Stimulated activated CD4-positive, alpha-beta T cell treated with anti-CD3 and anti-CD28 coated beads, Interleukin-4, amount 100 ng/mL, for 48 hours (primary cell): ENCODE data around the gene TMEM132E.
A peak's percentile ranks its signal among the peaks of the same experiment; 100 is the strongest.
"Not testable (repeated sequence)": the region's sequence is repeated elsewhere in the genome, so short reads cannot be mapped to it uniquely, and the experiment has no call there.

Experiments used
- DNase-seq, 2 donors: peaks; one replicate each; pipeline ENCODE4 v3.0.0-alpha.2; 2020; ENCODE audit warnings: low read depth in 2 of 2

Gene TMEM132E, protein sequence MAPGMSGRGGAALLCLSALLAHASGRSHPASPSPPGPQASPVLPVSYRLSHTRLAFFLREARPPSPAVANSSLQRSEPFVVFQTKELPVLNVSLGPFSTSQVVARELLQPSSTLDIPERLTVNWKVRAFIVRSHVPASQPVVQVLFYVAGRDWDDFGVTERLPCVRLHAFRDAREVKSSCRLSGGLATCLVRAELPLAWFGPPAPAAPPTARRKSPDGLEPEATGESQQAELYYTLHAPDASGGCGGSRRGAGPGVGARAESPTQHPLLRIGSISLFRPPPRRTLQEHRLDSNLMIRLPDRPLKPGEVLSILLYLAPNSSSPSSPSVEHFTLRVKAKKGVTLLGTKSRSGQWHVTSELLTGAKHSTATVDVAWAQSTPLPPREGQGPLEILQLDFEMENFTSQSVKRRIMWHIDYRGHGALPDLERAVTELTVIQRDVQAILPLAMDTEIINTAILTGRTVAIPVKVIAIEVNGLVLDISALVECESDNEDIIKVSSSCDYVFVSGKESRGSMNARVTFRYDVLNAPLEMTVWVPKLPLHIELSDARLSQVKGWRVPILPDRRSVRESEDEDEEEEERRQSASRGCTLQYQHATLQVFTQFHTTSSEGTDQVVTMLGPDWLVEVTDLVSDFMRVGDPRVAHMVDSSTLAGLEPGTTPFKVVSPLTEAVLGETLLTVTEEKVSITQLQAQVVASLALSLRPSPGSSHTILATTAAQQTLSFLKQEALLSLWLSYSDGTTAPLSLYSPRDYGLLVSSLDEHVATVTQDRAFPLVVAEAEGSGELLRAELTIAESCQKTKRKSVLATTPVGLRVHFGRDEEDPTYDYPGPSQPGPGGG (N-terminal part only)

GRCh38 chr17:34579017-34579946 lies at the start of gene TMEM132E:
TMEM132E (plus strand) TSS chr17:34579582; CDS start chr17:34581077, 1,495 bp downstream.
- no peak for DNase-seq

DNA sequence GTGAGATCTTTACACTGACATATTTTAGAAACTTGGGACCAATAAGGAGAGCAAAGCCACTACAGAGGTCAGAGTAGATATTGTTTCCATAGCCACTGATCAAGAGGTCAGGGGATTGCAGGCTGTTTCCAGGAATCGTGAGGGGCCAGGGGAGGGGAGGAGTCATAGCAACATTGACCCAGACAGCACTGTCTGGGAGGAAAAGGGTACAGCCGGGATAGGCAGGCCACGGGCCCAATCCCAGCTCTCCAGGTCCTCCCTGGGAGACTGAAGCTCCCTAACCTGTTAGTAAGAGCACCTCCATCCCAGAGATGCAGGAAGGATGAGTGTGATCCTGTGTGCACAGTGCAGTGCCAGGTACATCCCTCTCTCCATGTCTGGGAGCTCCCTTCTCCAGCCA lies 48.5 kb upstream of the TMEM132E start:
- DNase-seq = no peak

DNA sequence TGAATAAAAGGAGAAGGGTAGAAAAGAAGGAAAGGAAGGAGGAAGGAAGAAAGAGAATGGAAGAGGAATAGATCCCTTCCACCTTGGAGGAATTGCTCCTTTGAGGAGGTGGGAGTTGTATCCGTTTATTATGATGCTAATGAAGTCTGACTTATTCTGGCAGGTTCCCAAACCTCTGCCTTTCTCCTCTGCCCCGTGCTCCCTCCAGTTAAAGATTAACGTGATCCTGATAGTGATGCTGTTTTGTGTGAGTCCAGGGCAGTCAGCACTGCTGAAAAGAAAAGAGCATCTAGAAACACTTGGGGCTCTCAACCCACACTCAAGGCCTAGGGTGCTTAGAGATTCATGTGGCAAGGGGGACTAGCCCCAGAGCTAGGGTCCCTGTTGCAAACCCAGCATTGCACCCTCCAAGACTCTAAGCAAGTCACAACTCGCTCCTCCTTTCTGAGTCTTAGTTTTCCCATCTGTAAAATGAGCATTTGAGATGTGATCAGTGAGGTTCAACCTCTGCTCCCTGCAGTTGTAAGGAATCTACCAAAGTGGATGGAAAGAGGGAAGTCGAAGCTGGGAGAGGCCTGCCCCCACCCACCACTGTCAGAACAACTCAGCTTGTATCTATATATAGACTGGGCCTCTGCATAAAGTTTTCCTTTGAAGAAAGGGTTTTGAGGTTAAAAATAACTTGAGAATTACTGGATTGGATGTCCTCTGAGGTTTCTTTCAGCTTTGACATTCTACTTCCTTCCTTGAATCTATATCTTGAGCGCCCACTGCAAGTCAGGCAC lies 46.9 kb upstream of the TMEM132E start:
- DNase-seq = no peak

- no peak for DNase-seq
These were observed 45.4 kb upstream of the TMEM132E start for GRCh38 chr17:34533806-34534527.

DNA sequence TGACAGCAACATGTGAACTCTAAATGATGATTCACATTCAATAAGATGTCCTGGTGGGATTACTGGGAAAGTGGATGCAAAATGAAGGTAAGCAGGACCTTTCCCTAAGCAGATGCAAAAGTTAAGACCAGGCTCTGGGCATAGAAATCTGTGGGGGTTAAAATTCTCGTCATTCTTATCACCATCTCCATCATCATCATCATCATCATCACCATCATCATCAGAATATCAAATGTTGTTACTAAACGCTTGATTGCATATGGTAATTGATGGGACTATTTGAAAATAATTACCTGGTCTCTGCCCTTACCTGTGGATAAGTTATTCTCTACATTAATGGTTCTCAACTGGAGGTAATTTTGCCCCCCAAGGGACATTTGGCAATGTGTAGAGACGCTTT lies 41.9 kb upstream of the TMEM132E start:
- no peak for DNase-seq

DNA sequence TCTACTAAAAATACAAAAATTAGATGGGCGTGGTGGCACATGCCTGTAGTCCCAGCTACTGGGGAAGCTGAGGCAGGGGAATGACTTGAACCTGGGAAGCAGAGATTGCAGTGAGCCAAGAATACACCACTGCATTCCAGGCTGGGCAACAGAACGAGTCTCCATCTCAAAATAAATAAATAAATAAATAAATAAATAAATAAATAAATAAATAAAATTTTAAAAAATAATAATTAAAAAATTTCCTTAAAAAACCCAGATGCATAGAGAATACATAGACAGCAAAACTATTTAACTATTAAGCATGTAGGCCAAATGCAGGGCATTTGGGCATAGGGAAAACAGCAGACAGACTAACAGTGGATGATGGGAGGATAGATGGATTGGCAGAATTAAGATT lies 40.8 kb upstream of the TMEM132E start:
- DNase-seq = not testable (repeated sequence)

DNA sequence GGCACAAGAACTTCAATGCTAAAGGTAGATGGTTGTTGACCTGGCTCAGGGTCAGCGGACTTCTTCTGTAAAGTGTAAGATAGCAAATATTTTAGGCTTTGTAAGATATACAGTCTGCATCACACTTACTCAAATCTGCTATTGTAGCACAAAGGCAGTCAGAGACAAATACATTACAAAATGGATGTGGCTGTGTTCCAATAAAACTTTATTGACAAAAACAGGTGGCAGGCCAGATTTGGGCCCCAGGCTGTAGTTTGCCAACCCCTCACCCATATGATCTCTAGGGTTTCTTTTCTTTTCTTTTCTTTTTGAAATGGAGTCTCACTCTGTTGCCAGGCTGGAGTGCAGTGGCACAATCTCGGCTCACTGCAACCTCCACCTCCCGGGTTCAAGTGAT lies 39.5 kb upstream of the TMEM132E start:
- no peak for DNase-seq

DNA sequence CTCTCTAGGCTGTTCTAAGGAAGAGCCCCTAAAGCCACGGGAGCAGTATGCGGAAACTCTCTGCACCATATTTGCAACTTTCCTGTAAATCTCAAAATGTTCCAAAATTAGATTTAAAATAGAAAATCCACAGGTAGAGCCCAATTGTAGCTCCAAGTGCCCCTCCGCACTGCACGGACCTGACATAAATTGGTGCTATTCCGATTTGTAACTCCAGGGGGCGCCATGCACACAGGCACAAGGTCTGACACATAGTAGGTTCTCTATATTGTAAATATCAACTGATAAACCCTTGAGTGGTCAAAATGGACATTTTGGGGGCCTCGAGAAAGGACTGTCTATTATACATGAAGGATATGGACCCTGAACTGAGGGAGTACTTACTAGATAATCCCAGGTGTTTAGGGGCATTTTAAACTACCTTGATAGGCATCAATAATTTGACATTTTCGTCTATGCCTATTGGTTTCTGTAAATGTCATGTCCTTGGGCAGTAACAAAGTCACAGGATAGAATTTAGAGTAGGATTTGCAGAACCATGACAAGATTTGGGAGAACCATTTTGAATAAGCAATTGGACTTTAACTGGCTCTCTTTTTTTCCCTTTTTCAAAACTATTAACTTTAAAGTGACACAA lies 36.6 kb upstream of the TMEM132E start:
- peak; percentile 11 to 44 for DNase-seq

GRCh38 chr17:34547453-34548063 lies 31.8 kb upstream of the TMEM132E start:
- no peak for DNase-seq

- no peak for DNase-seq
These were observed 29.4 kb upstream of the TMEM132E start for GRCh38 chr17:34549966-34550365.

GRCh38 chr17:34553907-34554306 lies 25.5 kb upstream of the TMEM132E start:
- no peak for DNase-seq

GRCh38 chr17:34556384-34556783 lies 23.0 kb upstream of the TMEM132E start:
- DNase-seq = no peak

- no peak for DNase-seq
These were observed 22.5 kb upstream of the TMEM132E start for GRCh38 chr17:34556931-34557330.

- no peak for DNase-seq
These were observed 18.1 kb upstream of the TMEM132E start for GRCh38 chr17:34561328-34561727.

DNA sequence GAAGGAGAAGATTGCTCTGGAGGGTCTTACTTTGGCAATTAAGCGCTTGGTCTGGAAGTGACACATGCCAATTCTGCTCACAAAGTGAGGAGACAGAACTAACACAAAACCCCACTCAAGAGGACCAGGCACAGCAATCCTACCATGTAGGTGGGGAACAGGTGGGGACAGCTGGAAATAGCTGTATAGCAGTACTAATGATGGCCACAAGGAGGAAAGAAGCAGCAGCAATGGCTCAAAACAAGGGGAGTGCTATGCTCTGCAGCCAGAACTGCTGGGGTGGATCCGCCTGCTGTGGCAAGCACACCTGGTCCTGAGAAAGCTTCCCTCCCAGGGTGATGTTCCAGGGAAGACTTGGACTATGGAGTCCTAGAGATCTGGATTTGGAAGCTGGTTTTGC lies 17.0 kb upstream of the TMEM132E start:
- no peak for DNase-seq

GRCh38 chr17:34565713-34566112 lies 13.7 kb upstream of the TMEM132E start:
- DNase-seq = no peak

DNA sequence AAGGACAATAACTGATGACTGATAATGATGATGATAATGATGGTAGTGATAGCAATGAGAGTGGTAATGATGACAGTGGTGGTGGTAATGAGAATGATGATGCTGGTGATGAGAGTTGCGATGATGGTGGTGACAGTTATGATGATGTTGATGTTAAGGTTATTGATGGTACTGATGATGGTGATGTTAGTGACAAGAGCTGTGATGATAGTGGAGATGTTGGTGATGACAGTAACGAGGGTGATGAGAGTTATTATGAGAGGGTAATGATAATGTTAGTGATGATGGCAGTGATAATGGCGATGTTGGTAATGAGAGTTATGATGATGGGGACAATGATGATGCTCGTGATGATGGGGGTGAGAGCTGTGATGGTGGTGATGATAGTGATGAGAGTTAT lies 13.2 kb upstream of the TMEM132E start:
- DNase-seq = no peak

- no peak for DNase-seq
These were observed 12.5 kb upstream of the TMEM132E start for GRCh38 chr17:34566873-34567272.

- no peak for DNase-seq
These were observed 11.5 kb upstream of the TMEM132E start for GRCh38 chr17:34567691-34568465.
